Astrocyte (in vitro differentiated cells and primary cell): ENCODE results near the gene TM7SF2. TPM values are rescaled to one million over a fixed set of nuclear protein-coding genes. Genes with fewer than 3 reads are reported as not detected.

ENCODE experiments used
- DNase-seq: peaks from one replicate; pipeline ENCODE4 v3.0.0-alpha.2; 2010; ENCODE audit warnings: low read depth
- FAIRE-seq: peaks from 2 replicates; lab custom pipeline; 2011; peaks lifted over from hg19 to GRCh38; lab: Jason Lieb, UNC
- H2AFZ ChIP-seq: 2 replicates; pipeline ENCODE4 v1.6.0; 2012; ENCODE audit warnings: low read depth, low read length, inconsistent platforms
- H3K27ac ChIP-seq: 2 replicates; pipeline ENCODE4 v1.5.1; 2011; ENCODE audit warnings: low read depth, low read length, inconsistent platforms
- H3K27me3 ChIP-seq: 2 replicates; pipeline ENCODE4 v1.6.0; 2011; ENCODE audit warnings: low read length, inconsistent platforms; ENCODE audit not compliant: insufficient read depth
- H3K36me3 ChIP-seq: 2 replicates; pipeline ENCODE4 v1.5.1; 2011; ENCODE audit warnings: low read length, inconsistent platforms; ENCODE audit not compliant: insufficient read depth
- H3K4me1 ChIP-seq: 2 replicates; pipeline ENCODE4 v1.5.1; 2011; ENCODE audit warnings: low read length, inconsistent platforms; ENCODE audit not compliant: insufficient read depth
- H3K4me2 ChIP-seq: 2 replicates; pipeline ENCODE4 v1.6.0; 2012; ENCODE audit warnings: low read length, inconsistent platforms
- H3K4me3 ChIP-seq: 2 replicates; pipeline ENCODE4 v1.5.1; 2011; ENCODE audit warnings: low read depth, mild to moderate bottlenecking, low read length, inconsistent platforms; ENCODE audit not compliant: insufficient read depth
- H3K79me2 ChIP-seq: 2 replicates; pipeline ENCODE4 v1.6.0; 2012; ENCODE audit warnings: mild to moderate bottlenecking, low read length, inconsistent platforms; ENCODE audit not compliant: insufficient read depth
- H3K9ac ChIP-seq: 2 replicates; pipeline ENCODE4 v1.6.0; 2012; ENCODE audit warnings: mild to moderate bottlenecking, low read length, inconsistent platforms
- H3K9me3 ChIP-seq: 2 replicates; pipeline ENCODE4 v1.5.1; 2012; ENCODE audit warnings: low read depth, mild to moderate bottlenecking, low read length, inconsistent platforms; ENCODE audit not compliant: insufficient read depth
- H4K20me1 ChIP-seq: 2 replicates; pipeline ENCODE4 v1.6.0; 2012; ENCODE audit warnings: low read length, inconsistent platforms; ENCODE audit not compliant: insufficient read depth
- H3K27ac Mint-ChIP-seq: one replicate; pipeline ENCODE4 v1.8.0; 2021; ENCODE audit warnings: mild to moderate bottlenecking, mixed read lengths; ENCODE audit not compliant: unreplicated experiment
- H3K27me3 Mint-ChIP-seq: one replicate; pipeline ENCODE4 v1.8.0; 2021; ENCODE audit warnings: low read depth, mixed read lengths; ENCODE audit not compliant: unreplicated experiment
- H3K36me3 Mint-ChIP-seq: one replicate; pipeline ENCODE4 v1.8.0; 2021; ENCODE audit warnings: low read depth, mixed read lengths; ENCODE audit not compliant: unreplicated experiment
- H3K4me1 Mint-ChIP-seq: one replicate; pipeline ENCODE4 v1.8.0; 2021; ENCODE audit warnings: low read depth, mixed read lengths; ENCODE audit not compliant: unreplicated experiment
- H3K4me3 Mint-ChIP-seq: one replicate; pipeline ENCODE4 v1.8.0; 2021; ENCODE audit warnings: mild to moderate bottlenecking, moderate library complexity, mixed read lengths; ENCODE audit not compliant: unreplicated experiment
- H3K9me3 Mint-ChIP-seq: one replicate; pipeline ENCODE4 v1.8.0; 2021; ENCODE audit warnings: mild to moderate bottlenecking, mixed read lengths; ENCODE audit not compliant: unreplicated experiment
- EZH2 ChIP-seq: IDR thresholded peaks from 2 replicates; pipeline ENCODE4 v1.6.1; 2012; ENCODE audit warnings: mild to moderate bottlenecking, low read length, inconsistent platforms; ENCODE audit not compliant: insufficient read depth
- microRNA-seq: library from miRNA; unstranded; fragments of <30 nt; microRNA quantifications from one replicate; pipeline ENCODE4 v1.2.0, GENCODE V29; 2020
- total RNA-seq: library from RNA; stranded (reverse); gene quantifications from 2 replicates; pipeline ENCODE4 v1.2.1, GENCODE V29; 2021
- TF ChIP-seq, protein P1 (sequence below): IDR thresholded peaks from 2 replicates; pipeline ENCODE4 v1.5.1; 2011; ENCODE audit warnings: low read depth, mild to moderate bottlenecking, inconsistent platforms, low read length, moderate library complexity; ENCODE audit not compliant: insufficient read depth

The TM7SF2 gene
- total RNA-seq, 1 donor from 2014 or later: 23.9 TPM

DNA sequence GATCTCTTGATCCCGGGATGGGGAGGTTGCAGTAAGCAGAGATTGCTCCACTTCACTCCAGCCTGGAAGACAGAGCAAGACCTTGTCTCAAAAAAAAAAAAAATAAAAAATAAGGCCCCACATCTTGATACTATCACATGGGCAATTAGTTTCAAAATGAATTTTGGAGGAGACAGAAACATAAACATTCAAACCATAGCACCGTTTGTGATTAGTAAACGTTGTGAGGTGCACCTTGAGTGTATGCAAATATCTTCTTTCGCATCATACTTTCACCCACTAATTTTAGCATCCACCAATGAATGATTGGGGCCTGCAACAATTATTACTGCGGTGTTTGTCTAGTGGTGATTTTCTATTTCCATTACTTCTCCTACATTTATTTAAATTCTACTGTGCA lies 47.3 kb downstream of the TM7SF2 start:
- H4K20me1 ChIP-seq: no peaks in the 10 kb centered on the region
- H3K4me1 ChIP-seq: no peaks in the 10 kb centered on the region
- H3K27me3 ChIP-seq: no peaks in the 10 kb centered on the region
- no peak overlapping the region for H3K4me3 Mint-ChIP-seq
- no peaks in the 10 kb centered on the region for H3K36me3 Mint-ChIP-seq
- H3K27ac Mint-ChIP-seq: no peak overlapping the region
- H3K27me3 Mint-ChIP-seq: peaks cover 16% of the 10 kb centered on the region
- no peaks in the 10 kb centered on the region for H3K4me1 Mint-ChIP-seq
- H3K9me3 ChIP-seq: no peaks in the 10 kb centered on the region
- H3K79me2 ChIP-seq: no peaks in the 10 kb centered on the region
- no peak overlapping the region for H3K9ac ChIP-seq
- H3K9me3 Mint-ChIP-seq: no peaks in the 10 kb centered on the region
- FAIRE-seq (no peak), DNase-seq (no peak)
- TF ChIP-seq, protein P1, sequence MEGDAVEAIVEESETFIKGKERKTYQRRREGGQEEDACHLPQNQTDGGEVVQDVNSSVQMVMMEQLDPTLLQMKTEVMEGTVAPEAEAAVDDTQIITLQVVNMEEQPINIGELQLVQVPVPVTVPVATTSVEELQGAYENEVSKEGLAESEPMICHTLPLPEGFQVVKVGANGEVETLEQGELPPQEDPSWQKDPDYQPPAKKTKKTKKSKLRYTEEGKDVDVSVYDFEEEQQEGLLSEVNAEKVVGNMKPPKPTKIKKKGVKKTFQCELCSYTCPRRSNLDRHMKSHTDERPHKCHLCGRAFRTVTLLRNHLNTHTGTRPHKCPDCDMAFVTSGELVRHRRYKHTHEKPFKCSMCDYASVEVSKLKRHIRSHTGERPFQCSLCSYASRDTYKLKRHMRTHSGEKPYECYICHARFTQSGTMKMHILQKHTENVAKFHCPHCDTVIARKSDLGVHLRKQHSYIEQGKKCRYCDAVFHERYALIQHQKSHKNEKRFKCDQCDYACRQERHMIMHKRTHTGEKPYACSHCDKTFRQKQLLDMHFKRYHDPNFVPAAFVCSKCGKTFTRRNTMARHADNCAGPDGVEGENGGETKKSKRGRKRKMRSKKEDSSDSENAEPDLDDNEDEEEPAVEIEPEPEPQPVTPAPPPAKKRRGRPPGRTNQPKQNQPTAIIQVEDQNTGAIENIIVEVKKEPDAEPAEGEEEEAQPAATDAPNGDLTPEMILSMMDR: no peak
- no peak for TF ChIP-seq EZH2
- H3K36me3 ChIP-seq: no peaks in the 10 kb centered on the region
- H3K27ac ChIP-seq: no peak overlapping the region
- no peak overlapping the region for H2AFZ ChIP-seq
- no peak overlapping the region for H3K4me3 ChIP-seq
- H3K4me2 ChIP-seq: no peak overlapping the region

DNA sequence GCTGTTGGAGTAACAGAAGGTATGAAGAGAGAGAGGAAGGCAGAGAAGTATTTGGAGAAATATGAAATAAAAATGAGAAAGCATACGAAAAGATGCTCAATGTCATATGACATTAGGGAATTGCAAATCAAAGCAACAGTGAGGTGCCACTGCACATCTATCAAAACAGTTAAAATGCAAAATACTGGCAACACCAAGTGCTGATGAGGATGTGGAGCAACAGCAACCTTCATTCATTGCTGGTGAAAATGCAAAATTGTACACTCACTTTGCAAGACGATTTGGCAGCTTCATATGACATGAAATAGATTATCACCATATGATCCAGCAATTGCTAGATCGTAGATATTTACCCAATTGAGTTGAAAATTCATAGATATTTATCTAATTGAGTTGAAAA lies 49.0 kb downstream of the TM7SF2 start:
- H3K27ac Mint-ChIP-seq: no peak overlapping the region
- Histone ChIP-seq H3K36me3 (no peaks in the 10 kb centered on the region), H3K4me3 (no peak overlapping the region), H4K20me1 (no peaks in the 10 kb centered on the region), H3K4me2 (no peak overlapping the region), H3K27me3 (no peaks in the 10 kb centered on the region), H3K9ac (no peak overlapping the region), H3K9me3 (no peaks in the 10 kb centered on the region), H3K27ac (no peak overlapping the region), H3K4me1 (no peaks in the 10 kb centered on the region), H2AFZ (no peak overlapping the region), H3K79me2 (no peaks in the 10 kb centered on the region)
- H3K27me3 Mint-ChIP-seq: peaks cover 16% of the 10 kb centered on the region
- FAIRE-seq (no peak), DNase-seq (no peak)
- no peaks in the 10 kb centered on the region for H3K4me1 Mint-ChIP-seq
- no peaks in the 10 kb centered on the region for H3K9me3 Mint-ChIP-seq
- H3K4me3 Mint-ChIP-seq: no peak overlapping the region
- TF ChIP-seq, protein P1: no peak
- no peak for TF ChIP-seq EZH2
- H3K36me3 Mint-ChIP-seq: no peaks in the 10 kb centered on the region

DNA sequence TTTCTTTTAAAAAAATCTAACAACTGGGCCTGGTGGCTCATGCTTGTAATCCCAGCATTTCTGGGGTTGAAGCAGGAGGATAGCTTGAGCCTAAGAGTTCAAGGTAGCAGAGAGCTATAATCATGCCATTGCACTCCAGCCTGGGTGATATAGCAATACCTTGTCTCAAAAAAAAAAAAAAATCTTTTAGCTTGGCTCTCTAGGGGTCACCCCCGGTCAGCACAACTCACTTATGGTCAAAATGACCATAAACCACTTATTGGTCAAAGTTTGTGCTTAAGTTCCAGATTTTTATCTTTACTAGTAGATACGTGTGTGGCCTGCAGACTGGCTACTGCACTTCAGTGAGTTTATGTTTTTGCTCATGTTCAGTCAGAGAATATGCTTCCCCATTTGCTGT lies 52.0 kb downstream of the TM7SF2 start:
- Histone ChIP-seq H3K4me3 (no peak overlapping the region), H4K20me1 (no peaks in the 10 kb centered on the region), H3K27ac (no peak overlapping the region), H3K27me3 (no peaks in the 10 kb centered on the region), H3K4me1 (no peaks in the 10 kb centered on the region), H3K9me3 (no peaks in the 10 kb centered on the region), H3K79me2 (no peaks in the 10 kb centered on the region), H3K36me3 (no peaks in the 10 kb centered on the region), H2AFZ (no peak overlapping the region), H3K4me2 (no peak overlapping the region), H3K9ac (no peak overlapping the region)
- FAIRE-seq: no peak
- Mint-ChIP-seq H3K4me3 (no peak overlapping the region), H3K27me3 (peaks cover 12% of the 10 kb centered on the region), H3K4me1 (no peaks in the 10 kb centered on the region), H3K9me3 (no peaks in the 10 kb centered on the region), H3K36me3 (no peaks in the 10 kb centered on the region), H3K27ac (no peak overlapping the region)
- DNase-seq: no peak
- TF ChIP-seq EZH2: no peak
- TF ChIP-seq, protein P1: no peak

Small RNA genes within 50 kb of the gene (microRNA-seq; reads per million reads assigned to microRNA genes)
- gene MIR6751: 3.0 reads per million, percentile 6 among the genes with 10 or more reads in this experiment

Other genes starting within 250 kb of the TM7SF2 start
- 182 and 201 TPM in 2 replicates for gene EHD1, start 233.3 kb upstream of the TM7SF2 start, total RNA-seq
- gene ATG2A, start 194.7 kb upstream of the TM7SF2 start, total RNA-seq: 21.4 and 21.8 TPM in 2 replicates
- gene PPP2R5B, start 187.2 kb upstream of the TM7SF2 start, total RNA-seq: 22.5 and 24.1 TPM in 2 replicates
- not detected in 2 replicates for gene GPHA2, start 176.0 kb upstream of the TM7SF2 start, total RNA-seq
- gene MAJIN, start 139.8 kb upstream of the TM7SF2 start, total RNA-seq: not detected in 2 replicates
- gene BATF2, start 114.9 kb upstream of the TM7SF2 start, total RNA-seq: 4.5 and 5.0 TPM in 2 replicates
- gene ARL2, start 97.7 kb upstream of the TM7SF2 start, total RNA-seq: 41.7 and 47.6 TPM in 2 replicates
- 15.4 and 18.5 TPM in 2 replicates for gene SNX15, start 84.4 kb upstream of the TM7SF2 start, total RNA-seq
- gene SAC3D1, start 70.7 kb upstream of the TM7SF2 start, total RNA-seq: 13.8 and 14.6 TPM in 2 replicates
- not detected in 2 replicates for gene NAALADL1, start 53.3 kb upstream of the TM7SF2 start, total RNA-seq
- 6.0 and 6.3 TPM in 2 replicates for gene CDCA5, start 27.8 kb upstream of the TM7SF2 start, total RNA-seq
- gene ZFPL1, start 27.6 kb upstream of the TM7SF2 start, total RNA-seq: 37.9 and 46.3 TPM in 2 replicates
- gene VPS51, start 15.7 kb upstream of the TM7SF2 start, total RNA-seq: 40.0 and 41.4 TPM in 2 replicates
- gene ZNHIT2, start 5.8 kb downstream of the TM7SF2 start, total RNA-seq: 8.1 and 10.0 TPM in 2 replicates
- 670 and 694 TPM in 2 replicates for gene FAU, start 10.3 kb downstream of the TM7SF2 start, total RNA-seq
- gene MRPL49, start 10.4 kb downstream of the TM7SF2 start, total RNA-seq: 42.6 and 45.1 TPM in 2 replicates
- 43.0 and 49.9 TPM in 2 replicates for gene SYVN1, start 22.6 kb downstream of the TM7SF2 start, total RNA-seq
- gene SPDYC, start 58.4 kb downstream of the TM7SF2 start, total RNA-seq: not detected in 2 replicates
- 178 and 217 TPM in 2 replicates for gene CAPN1, start 70.1 kb downstream of the TM7SF2 start, total RNA-seq
- 5.2 and 6.0 TPM in 2 replicates for gene POLA2, start 150.1 kb downstream of the TM7SF2 start, total RNA-seq
- gene CDC42EP2, start 203.0 kb downstream of the TM7SF2 start, total RNA-seq: 23.0 and 26.7 TPM in 2 replicates
- gene DPF2, start 222.0 kb downstream of the TM7SF2 start, total RNA-seq: 58.5 and 66.4 TPM in 2 replicates
- gene TIGD3, start 242.9 kb downstream of the TM7SF2 start, total RNA-seq: 0.20 and 0.29 TPM in 2 replicates